Endometrium (tissue), 2 donors: ENCODE measurements around the gene AICDA.
"Not testable (repeated sequence)": the region's sequence is repeated elsewhere in the genome, so short reads cannot be mapped to it uniquely, and the experiment has no call there.

ENCODE experiments used
- FAIRE-seq: peaks from 2 replicates; lab custom pipeline; 2012; peaks lifted over from hg19 to GRCh38; lab: Jason Lieb, UNC
- donor health status: control.
- donor health status: control.

The AICDA gene

DNA sequence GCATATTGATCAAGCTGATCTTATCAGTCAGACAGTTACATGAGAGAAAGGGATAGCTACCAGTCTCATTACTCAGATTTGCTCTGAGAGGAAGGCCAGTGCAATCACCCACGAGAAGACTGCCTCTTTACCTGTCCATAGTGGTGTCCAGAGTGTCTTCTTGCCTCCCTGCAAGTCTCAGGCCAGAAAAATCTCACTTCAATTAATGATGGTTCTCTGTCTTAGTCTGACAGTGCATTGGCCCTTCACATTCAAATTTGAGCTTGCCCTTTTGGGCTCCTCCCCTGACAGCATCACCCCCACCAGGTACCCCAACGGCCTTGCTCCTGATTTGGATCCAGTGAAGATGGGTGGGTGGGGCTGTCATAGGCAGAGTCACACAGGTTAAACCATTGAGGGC is at the start of gene AICDA:
Gene AICDA, minus strand, starts transcription at position 231 of the 400 bp plus-strand sequence. Its CDS starts 92 bp downstream, at position 139.
- FAIRE-seq: no peak

DNA sequence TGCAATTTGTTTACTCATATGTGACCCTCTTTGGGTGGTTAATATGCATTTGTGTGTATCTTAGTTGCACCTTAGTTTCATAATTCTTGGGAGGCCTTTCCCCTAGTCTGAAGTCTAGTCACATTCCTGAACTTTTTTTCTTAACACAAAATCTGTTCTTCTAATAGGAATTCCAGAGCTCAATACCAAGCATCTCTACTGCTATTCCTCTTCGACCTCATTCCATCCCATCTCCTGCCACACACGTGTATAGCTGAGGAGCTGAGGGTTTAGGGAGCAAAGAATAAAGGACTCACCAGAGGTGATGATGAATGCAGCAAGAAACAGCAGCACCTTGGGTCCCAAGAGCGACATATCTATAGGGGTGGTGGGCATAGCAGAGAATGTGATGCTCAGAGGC is 49.1 kb upstream of the AICDA start:
- no peak for FAIRE-seq

DNA sequence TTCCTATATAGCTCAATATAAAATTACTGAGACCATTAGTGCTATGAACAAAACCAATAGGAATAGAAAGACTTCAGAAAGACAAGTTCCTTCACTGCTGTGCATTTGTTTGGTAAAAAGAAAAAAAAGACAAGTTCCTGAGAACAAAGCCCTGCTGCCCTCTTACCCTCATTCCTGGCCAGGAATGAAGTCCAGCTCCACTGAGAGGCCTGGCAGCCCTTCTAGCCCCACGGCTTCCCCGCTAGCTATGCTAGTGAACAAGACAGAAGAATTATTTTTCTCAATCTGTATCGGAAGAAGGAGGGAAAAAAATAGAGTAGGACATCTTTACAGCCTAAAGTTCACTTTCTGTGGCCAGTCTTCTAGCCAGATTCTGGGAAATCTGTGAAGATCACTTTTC is 48.4 kb upstream of the AICDA start:
- no peak for FAIRE-seq

DNA sequence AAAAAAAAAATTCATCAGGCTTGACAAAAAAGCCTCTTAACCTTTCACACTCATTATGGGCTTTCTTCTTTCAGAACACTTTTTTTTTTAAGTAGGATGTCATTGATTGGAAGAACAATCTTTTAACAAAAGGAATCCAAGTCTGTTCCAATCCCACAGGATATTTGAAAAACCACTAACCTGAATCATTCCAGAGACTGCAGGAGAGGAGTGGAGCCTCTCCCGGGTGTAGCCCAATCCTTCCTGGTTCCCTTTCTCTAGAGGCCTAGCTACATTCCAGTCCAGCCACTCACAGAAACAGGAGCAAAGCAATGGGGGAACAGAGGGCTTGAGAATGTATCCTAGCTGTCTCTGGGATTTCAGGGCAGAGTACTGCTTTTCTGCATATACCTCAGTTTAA is 45.7 kb upstream of the AICDA start:
- FAIRE-seq: no peak

DNA sequence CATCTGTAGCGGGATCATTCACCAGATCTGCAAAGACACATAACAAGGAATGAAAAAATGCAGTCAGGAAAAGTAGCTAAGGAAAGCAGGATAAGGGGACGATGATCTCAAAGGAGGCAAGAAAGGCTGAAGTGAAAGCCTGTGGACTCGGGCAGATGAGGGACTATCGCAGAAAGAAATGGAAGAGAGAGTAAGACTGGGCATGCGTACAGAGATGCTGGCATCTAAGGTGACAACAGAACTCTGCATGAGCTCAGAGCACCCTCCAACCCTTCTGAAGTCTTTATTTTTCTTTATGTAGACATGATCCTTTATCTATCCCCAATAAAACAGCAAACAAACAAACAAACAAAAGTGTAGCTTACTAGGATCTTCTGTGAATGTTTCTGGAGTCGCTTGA is 42.8 kb upstream of the AICDA start:
- FAIRE-seq: no peak

DNA sequence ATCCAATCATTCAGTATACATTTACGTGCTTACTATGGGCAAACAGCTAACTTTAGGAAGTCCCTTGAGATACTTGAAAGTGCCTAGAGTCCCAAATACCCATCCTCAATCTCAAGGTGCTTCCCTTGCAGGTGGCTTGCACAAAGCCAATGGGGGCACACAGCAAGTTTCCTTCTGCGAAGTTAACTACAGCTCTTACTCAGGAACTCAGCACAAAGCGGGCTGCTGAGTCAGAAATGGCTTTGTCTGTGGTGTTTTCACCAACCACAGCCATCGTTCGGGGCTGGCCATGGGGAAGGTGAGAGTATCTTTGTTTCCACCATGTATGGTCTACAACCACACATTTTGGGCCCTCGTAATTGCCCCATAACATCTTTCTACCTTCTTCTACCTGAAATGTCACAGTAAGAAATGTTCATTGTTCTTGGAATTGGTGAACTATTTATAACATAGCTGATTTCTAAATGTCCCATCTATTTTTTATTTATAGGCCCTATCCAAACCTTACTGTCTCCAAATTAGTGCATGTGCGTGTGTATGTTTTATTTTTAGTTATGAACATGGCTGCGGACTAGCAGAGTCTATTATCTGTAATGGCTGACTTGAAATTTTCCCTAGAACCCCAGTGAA is 36.0 kb upstream of the AICDA start:
- FAIRE-seq: no peak

DNA sequence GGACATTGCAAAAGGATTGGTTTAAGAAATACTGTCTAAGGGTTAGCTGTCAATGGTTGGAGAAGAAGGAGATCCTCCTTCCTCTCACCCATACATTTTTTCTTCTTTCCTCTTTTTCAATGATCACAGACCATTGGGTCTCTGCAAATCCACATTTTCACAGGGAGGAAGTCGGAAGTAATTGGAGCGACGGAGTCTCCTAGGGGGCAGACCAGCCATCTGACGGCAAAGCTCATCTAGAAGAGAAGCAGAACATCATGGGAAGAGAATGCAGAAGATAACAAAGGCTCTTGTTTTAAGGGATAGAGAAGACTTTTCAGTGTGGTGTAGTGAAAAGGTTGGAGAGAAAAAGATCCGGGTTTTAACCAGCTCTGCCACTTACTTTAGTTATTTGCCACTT is 35.3 kb upstream of the AICDA start:
- FAIRE-seq: no peak

DNA sequence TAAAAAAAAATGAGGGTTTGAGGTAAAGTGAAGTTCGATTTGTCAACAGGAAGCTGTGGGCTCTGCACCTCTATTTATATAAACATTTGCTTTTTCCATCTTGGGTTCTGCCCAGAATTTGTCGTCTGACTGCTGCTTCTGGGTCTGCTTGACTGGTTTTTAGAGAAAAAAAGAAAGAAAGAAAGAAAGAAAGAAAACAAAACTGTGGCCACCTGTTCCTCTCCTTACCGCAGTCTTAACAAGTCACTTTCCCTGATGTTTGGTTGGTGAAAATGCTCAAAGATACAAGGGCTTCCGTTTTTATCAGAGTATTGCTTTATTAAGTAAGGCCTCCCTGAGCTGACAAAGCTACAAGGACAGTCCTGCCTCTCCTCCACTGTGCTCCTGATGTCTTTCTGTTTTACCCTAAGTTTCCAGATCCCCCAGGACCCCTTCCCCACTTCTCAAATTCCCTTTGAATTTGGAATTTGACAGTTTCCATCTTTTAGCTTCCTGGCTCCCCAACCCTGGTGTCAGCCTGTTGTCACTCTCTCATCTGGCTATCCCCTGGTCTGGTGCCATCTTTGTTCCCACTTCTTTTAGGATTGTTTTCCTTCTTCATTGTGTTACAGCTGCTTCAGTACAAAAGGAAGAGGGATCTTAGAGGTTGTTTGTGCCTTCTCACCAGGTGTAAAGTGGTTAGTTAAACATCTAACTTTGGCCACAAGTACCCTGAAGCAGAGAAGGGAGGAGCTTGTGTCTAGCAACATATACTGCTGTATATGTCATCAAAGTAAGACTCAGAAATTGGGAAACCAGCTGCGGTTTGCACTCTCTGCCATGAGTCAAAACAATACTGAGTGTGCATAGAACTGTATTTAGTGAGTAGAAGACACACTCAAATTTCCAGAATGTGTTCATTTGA is 31.9 kb upstream of the AICDA start:
- FAIRE-seq: no peak

DNA sequence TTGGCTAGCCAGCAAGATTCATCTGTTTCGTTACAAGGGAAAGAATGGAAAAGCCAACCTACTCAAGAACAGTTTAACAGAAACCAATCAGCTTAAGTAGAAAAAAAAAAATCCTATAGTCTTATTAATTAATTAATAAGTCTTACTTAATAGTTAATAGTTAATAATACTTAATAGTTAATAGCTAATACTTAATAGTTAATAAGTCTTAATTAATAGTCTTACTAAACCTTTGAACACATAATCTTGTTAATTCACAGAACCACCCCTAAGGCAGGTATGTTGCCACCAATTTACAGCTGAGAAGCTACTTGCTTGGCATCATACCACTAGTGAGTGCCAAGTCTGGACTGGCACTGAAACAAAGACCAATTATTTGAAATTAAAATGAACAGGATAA is 30.1 kb upstream of the AICDA start:
- no peak for FAIRE-seq

DNA sequence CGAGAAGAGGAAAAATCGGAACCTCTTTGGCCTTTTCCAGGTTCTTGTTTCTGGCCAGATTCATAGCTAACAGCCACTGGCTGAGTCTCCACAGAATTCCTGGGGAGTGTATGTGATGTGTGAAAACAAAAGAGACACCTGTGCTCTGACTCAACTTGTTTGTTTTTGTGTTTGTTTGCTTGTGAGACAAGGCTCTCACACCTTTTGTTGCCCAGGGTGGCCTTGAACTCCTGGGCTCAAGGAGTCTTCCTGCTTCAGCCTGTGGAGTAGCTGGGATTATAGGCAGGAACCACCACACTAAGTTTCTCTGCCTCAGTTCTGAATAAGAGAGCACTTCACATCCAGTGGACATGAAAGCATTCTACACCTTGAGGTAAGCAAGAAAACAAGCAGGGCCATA is 27.3 kb upstream of the AICDA start:
- no peak for FAIRE-seq

DNA sequence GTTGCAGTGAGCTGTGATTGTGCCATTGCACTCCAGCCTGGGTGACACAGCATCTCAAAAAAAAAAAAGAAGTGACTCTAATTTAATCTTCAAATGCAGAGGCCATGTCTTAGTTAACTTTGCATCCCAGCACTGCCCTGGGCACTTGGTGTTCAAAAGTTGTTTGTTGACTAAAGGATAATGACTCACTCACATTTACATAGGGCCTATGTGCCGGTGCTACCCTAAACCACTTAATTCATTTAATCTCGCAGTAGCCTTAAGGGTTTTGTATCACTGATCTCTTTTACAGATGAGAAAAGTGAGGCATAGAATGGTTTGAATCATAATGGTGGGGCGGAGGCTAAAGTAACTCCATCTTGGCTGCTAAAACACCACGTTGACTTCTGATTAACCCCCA is 26.3 kb upstream of the AICDA start:
- FAIRE-seq: no peak

DNA sequence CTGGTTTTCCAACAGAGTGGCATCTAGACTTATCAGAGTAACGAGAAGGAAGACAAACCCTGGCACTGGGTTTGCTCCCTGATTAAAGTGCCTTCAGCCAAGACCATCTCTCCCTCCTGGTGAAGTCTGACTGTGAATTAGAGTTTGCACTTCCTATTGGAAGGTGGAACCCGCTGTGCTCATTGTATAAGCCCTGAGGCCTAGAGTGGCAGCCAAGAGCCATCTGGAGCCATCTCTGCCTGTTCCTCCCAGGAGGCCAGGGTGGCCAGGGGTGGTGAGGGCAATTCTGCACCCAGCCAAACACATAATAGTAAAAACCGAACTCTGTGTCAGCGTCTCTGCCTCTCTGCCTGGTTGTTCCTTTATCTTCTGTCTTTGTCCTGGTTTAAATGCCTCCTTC is 25.0 kb upstream of the AICDA start:
- FAIRE-seq: no peak

DNA sequence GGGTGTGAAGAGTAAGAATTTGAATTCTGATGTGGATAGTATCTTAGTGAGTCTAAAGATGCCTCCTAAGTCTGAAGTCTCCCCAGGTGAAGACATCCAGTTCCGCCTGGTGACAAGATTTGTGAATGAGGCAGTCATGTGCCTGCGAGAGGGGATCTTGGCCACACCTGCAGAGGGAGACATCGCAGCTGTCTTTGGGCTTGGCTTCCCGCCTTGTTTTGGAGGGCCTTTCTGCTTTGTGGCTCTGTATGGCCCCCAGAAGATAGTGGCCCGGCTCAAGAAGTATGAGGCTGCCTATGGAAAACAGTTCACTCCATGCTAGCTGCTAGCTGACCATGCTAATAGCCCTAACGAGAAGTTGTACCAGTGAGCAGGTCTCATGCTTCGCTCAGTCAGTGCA is 24.6 kb upstream of the AICDA start:
- no peak for FAIRE-seq

DNA sequence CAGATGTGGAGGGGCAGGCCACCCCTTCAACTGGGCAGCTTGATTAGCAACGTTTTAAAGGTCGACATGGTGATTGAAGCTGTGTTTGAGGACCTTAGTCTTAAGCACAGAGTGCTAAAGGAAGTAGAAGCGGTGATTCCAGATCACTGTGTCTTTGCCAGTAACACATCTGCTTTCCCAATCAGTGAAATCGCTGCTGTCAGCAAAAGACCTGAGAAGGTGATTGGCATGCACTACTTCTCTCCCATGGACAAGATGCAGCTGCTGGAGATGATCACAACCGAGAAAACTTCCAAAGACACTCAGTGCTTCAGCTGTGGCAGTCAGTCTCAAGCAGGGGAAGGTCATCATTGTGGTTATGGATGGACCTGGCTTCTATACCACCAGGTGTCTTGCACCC is 23.9 kb upstream of the AICDA start:
- no peak for FAIRE-seq

DNA sequence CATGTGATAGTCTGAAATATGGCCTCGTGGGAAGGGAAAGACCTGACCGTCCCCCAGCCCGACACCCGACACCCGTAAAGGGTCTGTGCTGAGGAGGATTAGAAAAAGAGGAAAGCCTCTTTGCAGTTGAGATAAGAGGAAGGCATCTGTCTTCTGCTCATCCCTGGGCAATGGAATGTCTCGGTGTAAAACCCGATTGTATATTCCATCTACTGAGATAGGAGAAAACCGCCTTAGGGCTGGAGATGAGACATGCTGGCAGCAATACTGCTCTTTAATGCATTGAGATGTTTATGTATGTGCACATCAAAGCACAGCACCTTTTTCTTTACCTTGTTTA is 23.3 kb upstream of the AICDA start:
- not testable (repeated sequence) for FAIRE-seq

DNA sequence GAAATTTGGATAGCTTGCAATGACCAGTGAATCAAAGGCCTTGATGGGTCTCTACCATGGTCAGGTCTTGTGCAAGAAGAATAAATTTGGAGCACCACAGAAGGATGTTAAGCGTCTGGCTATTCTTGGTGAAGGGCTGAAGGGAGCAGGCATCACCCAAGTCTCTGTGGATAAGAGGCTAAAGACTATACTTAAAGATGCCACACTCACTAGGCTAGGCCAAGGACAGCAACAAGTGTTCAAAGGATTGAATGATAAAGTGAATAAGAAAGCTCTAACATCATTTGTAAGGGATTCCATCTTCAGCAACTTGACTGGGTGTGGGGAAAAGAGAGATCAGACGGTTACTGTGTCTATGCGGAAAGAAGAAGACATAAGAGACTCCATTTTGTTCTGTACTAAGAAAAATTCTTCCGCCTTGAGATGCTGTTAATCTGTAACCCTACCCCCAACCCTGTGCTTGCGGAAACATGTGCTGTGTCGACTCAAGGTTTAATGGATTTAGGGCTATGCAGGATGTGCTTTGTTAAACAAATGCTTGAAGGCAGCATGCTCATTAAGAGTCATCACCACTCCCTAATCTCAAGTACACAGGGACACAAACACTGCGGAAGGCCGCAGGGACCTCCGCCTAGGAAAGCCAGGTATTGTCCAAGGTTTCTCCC is 22.8 kb upstream of the AICDA start:
- FAIRE-seq: not testable (repeated sequence)

DNA sequence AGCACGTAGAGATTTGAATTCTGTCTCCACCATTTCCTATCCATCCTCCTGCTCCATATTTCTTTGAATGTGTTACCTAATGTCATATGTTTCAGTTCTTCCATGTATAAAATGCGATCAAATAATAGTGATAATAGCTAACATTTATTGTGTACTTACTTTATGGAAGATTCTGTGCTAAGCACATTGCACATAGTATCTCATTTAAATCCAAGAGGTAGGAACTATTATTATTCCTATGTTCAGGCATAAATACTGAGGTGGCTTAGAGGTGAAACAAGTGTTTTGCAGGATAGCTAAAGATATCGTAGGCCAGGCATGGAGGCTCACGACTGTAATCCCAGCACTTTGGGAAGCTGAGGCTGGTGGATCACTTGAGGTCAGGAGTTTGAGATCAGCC is 17.5 kb upstream of the AICDA start:
- FAIRE-seq: no peak

DNA sequence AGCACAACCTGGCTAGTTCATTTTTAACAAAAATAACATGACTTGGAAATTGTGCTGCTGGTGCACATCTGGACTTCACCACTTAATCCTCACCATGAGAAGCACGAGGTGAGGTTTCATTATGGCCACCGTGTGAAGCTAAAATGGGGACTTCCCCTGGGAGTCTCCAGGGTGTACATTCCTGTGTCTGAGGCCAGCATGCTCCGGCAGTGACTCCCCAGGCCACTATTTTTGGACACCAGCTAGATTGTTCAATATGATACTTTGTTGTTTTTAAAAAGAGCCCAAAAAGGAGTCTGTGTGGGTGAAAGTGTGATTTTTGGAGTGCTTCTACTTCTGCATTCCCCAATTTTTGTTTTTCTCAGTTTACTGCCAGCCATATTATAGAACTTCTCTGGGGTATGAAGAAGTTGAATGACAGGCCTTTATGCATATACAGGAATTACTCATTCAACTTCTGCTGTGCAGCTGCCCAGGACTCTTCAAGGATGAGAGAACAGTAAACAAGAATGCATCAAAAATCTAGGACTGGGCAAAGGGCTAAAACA is 16.9 kb upstream of the AICDA start:
- no peak for FAIRE-seq

DNA sequence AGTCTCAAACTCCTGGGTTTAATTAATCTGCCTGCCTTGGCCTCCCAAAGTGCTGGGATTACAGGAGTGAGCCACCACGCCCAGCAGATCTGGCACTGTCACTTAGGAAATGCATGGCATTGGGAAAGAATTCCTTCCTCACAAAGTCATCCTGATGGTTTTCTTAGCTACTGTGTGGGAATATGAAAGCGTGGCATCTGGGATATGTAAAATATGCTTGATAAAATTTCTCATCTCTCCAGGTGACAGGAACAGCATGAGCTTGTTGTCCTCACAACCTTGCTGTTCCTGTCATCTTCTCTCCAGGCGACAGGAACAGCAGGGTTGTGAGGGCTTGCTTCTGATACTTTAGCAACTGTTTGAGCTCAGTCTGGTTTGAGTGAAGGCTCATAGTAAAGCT is 16.1 kb upstream of the AICDA start:
- FAIRE-seq: no peak

DNA sequence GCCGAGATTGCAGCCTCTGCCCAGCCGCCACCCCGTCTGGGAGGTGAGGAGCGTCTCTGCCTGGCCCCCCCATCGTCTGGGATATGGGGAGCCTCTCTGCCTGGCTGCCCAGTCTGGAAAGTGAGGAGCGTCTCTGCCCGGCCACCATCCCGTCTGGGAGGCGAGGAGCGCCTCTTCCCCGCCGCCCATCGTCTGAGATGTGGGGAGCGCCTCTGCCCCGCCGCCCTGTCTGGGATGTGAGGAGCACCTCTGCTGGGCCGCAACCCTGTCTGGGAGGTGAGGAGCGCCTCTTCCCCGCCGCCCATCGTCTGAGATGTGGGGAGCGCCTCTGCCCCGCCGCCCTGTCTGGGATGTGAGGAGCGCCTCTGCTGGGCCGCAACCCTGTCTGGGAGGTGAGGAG is 12.1 kb upstream of the AICDA start:
- FAIRE-seq: not testable (repeated sequence)

DNA sequence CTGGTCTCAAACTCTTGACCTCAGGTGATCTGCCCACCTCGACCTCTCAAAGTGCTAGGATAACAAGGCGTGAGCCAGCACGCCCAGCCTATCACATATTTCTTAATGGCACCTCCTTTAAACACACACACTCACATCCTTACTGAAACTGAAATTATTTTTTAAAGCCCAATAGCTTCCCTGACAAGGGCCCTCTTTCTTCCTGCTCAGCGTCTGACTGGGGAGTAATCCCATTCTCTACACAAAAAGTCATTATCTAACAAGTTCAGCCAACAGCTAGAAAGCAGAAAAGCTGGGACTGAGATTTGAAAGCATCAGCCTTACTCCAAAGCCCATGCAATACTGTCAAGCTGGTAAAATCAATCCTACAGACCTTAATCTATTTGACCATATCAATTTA is 10.0 kb upstream of the AICDA start:
- no peak for FAIRE-seq

DNA sequence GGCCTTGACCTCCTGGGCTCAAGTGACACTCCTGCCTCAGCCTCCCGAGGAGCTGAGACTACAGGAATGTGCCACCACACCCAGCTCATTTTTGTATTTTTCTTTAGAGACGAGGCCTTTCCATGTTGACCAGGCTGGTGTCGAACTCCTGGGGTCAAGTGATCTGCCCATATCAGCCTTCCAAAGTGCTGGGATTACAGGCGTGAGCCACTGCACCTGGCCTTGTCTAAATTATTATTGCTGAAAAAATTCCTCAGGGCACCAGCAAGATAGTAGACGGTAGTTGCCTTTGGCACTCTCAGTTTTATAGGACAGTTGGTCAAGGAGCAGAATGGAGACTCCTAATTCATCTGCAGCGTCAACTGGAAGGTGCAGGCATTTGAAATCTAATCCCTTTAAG is 2.5 kb upstream of the AICDA start:
- no peak for FAIRE-seq

DNA sequence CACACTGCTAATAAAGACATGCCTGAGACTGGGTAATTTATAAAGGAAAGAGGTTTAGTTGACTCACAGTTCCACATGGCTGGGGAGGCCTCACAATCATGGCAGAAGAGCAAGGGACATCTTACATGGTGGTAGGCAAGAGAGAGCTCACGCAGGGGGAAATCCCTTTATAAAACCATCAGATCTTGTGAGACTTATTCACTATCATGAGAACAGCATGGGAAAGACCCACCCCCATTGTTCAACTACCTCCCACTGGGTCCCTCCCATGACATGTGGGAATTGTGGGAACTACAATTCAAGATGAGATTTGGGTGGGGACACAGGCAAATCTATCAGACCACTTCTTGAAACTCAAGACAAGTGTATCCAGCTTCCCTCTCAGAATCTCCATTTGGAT is 1.2 kb upstream of the AICDA start:
- not testable (repeated sequence) for FAIRE-seq
